Measurements from ENCODE around the gene CD7.

- TF ChIP-seq, protein P1, sequence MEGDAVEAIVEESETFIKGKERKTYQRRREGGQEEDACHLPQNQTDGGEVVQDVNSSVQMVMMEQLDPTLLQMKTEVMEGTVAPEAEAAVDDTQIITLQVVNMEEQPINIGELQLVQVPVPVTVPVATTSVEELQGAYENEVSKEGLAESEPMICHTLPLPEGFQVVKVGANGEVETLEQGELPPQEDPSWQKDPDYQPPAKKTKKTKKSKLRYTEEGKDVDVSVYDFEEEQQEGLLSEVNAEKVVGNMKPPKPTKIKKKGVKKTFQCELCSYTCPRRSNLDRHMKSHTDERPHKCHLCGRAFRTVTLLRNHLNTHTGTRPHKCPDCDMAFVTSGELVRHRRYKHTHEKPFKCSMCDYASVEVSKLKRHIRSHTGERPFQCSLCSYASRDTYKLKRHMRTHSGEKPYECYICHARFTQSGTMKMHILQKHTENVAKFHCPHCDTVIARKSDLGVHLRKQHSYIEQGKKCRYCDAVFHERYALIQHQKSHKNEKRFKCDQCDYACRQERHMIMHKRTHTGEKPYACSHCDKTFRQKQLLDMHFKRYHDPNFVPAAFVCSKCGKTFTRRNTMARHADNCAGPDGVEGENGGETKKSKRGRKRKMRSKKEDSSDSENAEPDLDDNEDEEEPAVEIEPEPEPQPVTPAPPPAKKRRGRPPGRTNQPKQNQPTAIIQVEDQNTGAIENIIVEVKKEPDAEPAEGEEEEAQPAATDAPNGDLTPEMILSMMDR (IDR thresholded peaks at IDR 0.05): peak in 3 of 4 experiments; percentile 68 to 85 (median 70)
- peak; percentile 11 for TF ChIP-seq POLR2AphosphoS5 (IDR thresholded peaks at IDR 0.05)
- TF ChIP-seq POLR2A (IDR thresholded peaks at IDR 0.05): no peak
These were observed 16.6 kb downstream of the CD7 start for GRCh38 chr17:82300707-82301270.
